ENCODE data around the gene C2orf42. TPM values are rescaled to one million over a fixed set of nuclear protein-coding genes. Genes with fewer than 3 reads are reported as not detected.
A peak's percentile ranks its signal among the peaks of the same experiment; 100 is the strongest.
"Not testable (repeated sequence)": the region's sequence is repeated elsewhere in the genome, so short reads cannot be mapped to it uniquely, and the experiment has no call there.

The C2orf42 gene
- total and polyA plus RNA-seq, 10 of the 15 experiments (the other 5 are each of a cell fraction or from before 2014, with no cell fraction given) = 5.5 to 19.8 (median 11.5) TPM

DNA sequence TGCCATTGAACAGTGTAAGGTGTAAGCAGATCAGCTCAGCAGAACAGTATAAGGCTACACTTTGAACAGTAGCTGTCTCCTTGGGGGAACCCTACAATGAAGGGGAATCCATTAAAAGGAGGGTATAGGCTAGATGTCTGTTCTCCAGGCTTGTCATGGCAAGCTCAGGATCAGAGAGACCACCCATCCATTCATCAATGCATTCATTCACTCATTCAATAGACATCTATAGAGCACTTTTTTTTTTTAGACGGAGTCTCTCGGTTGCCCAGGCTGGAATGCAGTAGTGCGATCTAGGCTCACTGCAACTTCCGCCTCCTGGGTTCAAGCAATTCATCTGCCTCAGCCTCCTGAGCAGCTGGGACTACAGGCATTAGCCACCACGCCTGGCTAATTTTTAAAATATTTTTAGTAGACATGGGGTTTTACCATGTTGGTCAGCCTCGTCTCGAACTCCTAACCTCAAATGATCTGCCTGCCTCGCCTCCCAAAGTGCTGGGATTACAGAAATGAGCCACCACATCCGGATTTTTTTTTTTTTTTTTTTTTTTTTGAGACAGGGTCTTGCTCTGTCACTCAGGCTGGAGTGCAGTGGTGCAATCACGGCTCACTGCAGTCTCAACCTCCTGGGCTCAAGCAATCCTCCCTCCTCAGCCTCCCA lies 56.4 kb downstream of the C2orf42 start:
- CTCF ChIA-PET = interaction anchor here (2.1 to 6.5 kb wide), 10 partner anchors 9 to 223 kb away, joined by 6 to 54 read pairs (median 16); partner anchors contain the start of gene MXD1
- ATAC-seq (peak; percentile 28), FAIRE-seq (peak; percentile 47)
- Histone ChIP-seq H2AFZ (ENCODE audit: control insufficient read depth, low read depth, low read length) (peak overlapping the region; percentile 87), H3K4me1 (ENCODE audit: control insufficient read depth, insufficient read depth, low read length) (peaks cover 41% of the 10 kb centered on the region), H3K4me2 (ENCODE audit: control insufficient read depth, insufficient read depth) (peak overlapping the region; percentile 90), H3K27ac (ENCODE audit: control insufficient read depth, insufficient read depth) (peak overlapping the region; percentile 99), H3K4me3 (peak overlapping the region; percentile 20; the same call in 1 of the 2 replicates), H3K9ac (ENCODE audit: control insufficient read depth, insufficient read depth, low read length) (peak overlapping the region; percentile 95)
- intact Hi-C loops (cut with micrococcal nuclease; ENCODE audit: unreplicated experiment) = loop anchor here (2.0 kb wide), 1 partner anchor 14 kb away; no protein-coding TSS in a partner anchor
- RAD21 ChIA-PET (ENCODE audit: unreplicated experiment) = interaction anchor here (0.7 to 10.5 kb wide), 16 partner anchors 8 to 409 kb away, joined by 3 to 181 read pairs (median 24); partner anchors contain the start of genes MXD1, PCBP1 and SNRNP27
- SMC1A ChIA-PET (ENCODE audit: uncharacterized antibody, unreplicated experiment) = interaction anchor here (1.0 to 13.4 kb wide), 16 partner anchors 8 to 366 kb away, joined by 3 to 311 read pairs (median 10); partner anchors contain the start of genes MXD1 and PCBP1
- H3K27me3 ChIP-seq (replicated peaks in 1 of 2; ENCODE audit: control insufficient read depth in 2 of 2, insufficient read depth in 2 of 2, low read length in 1 of 2); H3K36me3 ChIP-seq (ENCODE audit: control insufficient read depth in 2 of 2, insufficient read depth in 2 of 2, low read length in 1 of 2); BruUV-seq (replicated peaks); H4K20me1 ChIP-seq (ENCODE audit: control insufficient read depth, insufficient read depth); H3K79me2 ChIP-seq (ENCODE audit: control insufficient read depth, insufficient read depth, low read length); H3K9me3 ChIP-seq (replicated peaks; ENCODE audit: control insufficient read depth, insufficient read depth, low read length); in situ Hi-C loops (cut with MboI); DNase-seq (ENCODE audit: low read depth, low spot score): not testable (repeated sequence)
- 2% methylated on average over 10 of the region's 10 CpGs for WGBS (ENCODE audit: insufficient coverage, insufficient replicate concordance, low lambda C conversion rate, missing lambda C conversion rate)
- POLR2A ChIA-PET = interaction anchor here (0.6 to 13.8 kb wide), 17 partner anchors 8 to 394 kb away, joined by 3 to 263 read pairs (median 17); partner anchors contain the start of genes C2orf42, MXD1 and PCBP1
- TF ChIP-seq NR2F1 (conservative IDR thresholded peaks at IDR 0.05) (0 out of 2 replicates have a peak, but pooled peaks have one; percentile 17), RUNX3 (IDR thresholded peaks at IDR 0.05; ENCODE audit: low read length) (peak; percentile 79), PAX5 (IDR thresholded peaks at IDR 0.05; ENCODE audit: borderline replicate concordance, low read depth, low read length) (peak; percentile 34; the same call in 1 of the 2 replicates), ATF2 (IDR thresholded peaks at IDR 0.05; ENCODE audit: low read length) (peak; percentile 49; the same call in 1 of the 2 replicates), ZNF384 (IDR thresholded peaks at IDR 0.05; ENCODE audit: borderline replicate concordance, low read depth, low read length) (peak; percentile 49; the same call in 1 of the 2 replicates), CREM (IDR thresholded peaks at IDR 0.05; ENCODE audit: low read depth) (peak; percentile 36; the same call in 1 of the 2 replicates), EED (IDR thresholded peaks at IDR 0.05; ENCODE audit: low read depth) (peak; percentile 65; the same call in 1 of the 2 replicates), PKNOX1 (IDR thresholded peaks at IDR 0.05) (peak; percentile 90), MEF2A (IDR thresholded peaks at IDR 0.05; ENCODE audit: insufficient read depth, low read depth, low read length) (0 out of 2 replicates have a peak, but pooled peaks have one; percentile 53), ZNF24 (IDR thresholded peaks at IDR 0.05) (peak; percentile 64; the same call in 1 of the 2 replicates)
- TF ChIP-seq, protein P1, sequence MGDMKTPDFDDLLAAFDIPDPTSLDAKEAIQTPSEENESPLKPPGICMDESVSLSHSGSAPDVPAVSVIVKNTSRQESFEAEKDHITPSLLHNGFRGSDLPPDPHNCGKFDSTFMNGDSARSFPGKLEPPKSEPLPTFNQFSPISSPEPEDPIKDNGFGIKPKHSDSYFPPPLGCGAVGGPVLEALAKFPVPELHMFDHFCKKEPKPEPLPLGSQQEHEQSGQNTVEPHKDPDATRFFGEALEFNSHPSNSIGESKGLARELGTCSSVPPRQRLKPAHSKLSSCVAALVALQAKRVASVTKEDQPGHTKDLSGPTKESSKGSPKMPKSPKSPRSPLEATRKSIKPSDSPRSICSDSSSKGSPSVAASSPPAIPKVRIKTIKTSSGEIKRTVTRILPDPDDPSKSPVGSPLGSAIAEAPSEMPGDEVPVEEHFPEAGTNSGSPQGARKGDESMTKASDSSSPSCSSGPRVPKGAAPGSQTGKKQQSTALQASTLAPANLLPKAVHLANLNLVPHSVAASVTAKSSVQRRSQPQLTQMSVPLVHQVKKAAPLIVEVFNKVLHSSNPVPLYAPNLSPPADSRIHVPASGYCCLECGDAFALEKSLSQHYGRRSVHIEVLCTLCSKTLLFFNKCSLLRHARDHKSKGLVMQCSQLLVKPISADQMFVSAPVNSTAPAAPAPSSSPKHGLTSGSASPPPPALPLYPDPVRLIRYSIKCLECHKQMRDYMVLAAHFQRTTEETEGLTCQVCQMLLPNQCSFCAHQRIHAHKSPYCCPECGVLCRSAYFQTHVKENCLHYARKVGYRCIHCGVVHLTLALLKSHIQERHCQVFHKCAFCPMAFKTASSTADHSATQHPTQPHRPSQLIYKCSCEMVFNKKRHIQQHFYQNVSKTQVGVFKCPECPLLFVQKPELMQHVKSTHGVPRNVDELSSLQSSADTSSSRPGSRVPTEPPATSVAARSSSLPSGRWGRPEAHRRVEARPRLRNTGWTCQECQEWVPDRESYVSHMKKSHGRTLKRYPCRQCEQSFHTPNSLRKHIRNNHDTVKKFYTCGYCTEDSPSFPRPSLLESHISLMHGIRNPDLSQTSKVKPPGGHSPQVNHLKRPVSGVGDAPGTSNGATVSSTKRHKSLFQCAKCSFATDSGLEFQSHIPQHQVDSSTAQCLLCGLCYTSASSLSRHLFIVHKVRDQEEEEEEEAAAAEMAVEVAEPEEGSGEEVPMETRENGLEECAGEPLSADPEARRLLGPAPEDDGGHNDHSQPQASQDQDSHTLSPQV (IDR thresholded peaks at IDR 0.05) = peak; percentile 62; the same call in 1 of the 2 replicates
- TF ChIP-seq, protein P2, sequence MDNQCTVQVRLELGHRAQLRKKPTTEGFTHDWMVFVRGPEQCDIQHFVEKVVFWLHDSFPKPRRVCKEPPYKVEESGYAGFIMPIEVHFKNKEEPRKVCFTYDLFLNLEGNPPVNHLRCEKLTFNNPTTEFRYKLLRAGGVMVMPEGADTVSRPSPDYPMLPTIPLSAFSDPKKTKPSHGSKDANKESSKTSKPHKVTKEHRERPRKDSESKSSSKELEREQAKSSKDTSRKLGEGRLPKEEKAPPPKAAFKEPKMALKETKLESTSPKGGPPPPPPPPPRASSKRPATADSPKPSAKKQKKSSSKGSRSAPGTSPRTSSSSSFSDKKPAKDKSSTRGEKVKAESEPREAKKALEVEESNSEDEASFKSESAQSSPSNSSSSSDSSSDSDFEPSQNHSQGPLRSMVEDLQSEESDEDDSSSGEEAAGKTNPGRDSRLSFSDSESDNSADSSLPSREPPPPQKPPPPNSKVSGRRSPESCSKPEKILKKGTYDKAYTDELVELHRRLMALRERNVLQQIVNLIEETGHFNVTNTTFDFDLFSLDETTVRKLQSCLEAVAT (IDR thresholded peaks at IDR 0.05) = peak; percentile 9; the same call in 1 of the 2 replicates
- TF ChIP-seq, protein P3, sequence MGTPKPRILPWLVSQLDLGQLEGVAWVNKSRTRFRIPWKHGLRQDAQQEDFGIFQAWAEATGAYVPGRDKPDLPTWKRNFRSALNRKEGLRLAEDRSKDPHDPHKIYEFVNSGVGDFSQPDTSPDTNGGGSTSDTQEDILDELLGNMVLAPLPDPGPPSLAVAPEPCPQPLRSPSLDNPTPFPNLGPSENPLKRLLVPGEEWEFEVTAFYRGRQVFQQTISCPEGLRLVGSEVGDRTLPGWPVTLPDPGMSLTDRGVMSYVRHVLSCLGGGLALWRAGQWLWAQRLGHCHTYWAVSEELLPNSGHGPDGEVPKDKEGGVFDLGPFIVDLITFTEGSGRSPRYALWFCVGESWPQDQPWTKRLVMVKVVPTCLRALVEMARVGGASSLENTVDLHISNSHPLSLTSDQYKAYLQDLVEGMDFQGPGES (IDR thresholded peaks at IDR 0.05) = 0 out of 2 replicates have a peak, but pooled peaks have one; percentile 37
